HepG2 (cell line): ENCODE data around the gene LRRC72.

ENCODE experiments used
- CENPT ChIP-seq: sonication (generic); formaldehyde crosslinking; IDR thresholded peaks from 2 replicates; pipeline ENCODE4 v1.8.0; 2022; ENCODE audit warnings: low read depth, mild to moderate bottlenecking, moderate library complexity, missing genetic modification reagents
- KAT8 ChIP-seq: IDR thresholded peaks from 2 replicates; pipeline ENCODE4 v1.6.1; 2016; ENCODE audit warnings: missing genetic modification reagents, missing compliant biosample characterization
- POLR2A ChIP-seq, 2 experiments: IDR thresholded peaks; 2 replicates each; pipeline ENCODE4 v1.6.1; 2011; ENCODE audit warnings: low read depth in 2 of 2, low read length in 2 of 2, mild to moderate bottlenecking in 1 of 2, moderate library complexity in 1 of 2; ENCODE audit not compliant: insufficient read depth in 1 of 2
- SALL1 ChIP-seq: sonication (generic); formaldehyde crosslinking; IDR thresholded peaks from 2 replicates; pipeline ENCODE4 v1.8.0; 2022; ENCODE audit warnings: mild to moderate bottlenecking, missing genetic modification reagents
- SALL2 ChIP-seq: sonication (generic); formaldehyde crosslinking; IDR thresholded peaks from 2 replicates; pipeline ENCODE4 v1.8.1; 2023; ENCODE audit warnings: mild to moderate bottlenecking, missing genetic modification reagents, inconsistent platforms
- STAT5B ChIP-seq: sonication (generic); formaldehyde crosslinking; IDR thresholded peaks from 2 replicates; pipeline ENCODE4 v1.4.0; 2020; ENCODE audit warnings: missing genetic modification reagents
- ZNF670 ChIP-seq: sonication (generic); formaldehyde crosslinking; IDR thresholded peaks from 2 replicates; pipeline ENCODE4 v1.8.0; 2022; ENCODE audit warnings: mild to moderate bottlenecking, missing genetic modification reagents, borderline replicate concordance
- TF ChIP-seq, protein P1 (sequence below): sonication (generic); formaldehyde crosslinking; IDR thresholded peaks from 2 replicates; pipeline ENCODE4 v1.5.0; 2020; ENCODE audit warnings: mild to moderate bottlenecking, missing genetic modification reagents, moderate library complexity

DNA sequence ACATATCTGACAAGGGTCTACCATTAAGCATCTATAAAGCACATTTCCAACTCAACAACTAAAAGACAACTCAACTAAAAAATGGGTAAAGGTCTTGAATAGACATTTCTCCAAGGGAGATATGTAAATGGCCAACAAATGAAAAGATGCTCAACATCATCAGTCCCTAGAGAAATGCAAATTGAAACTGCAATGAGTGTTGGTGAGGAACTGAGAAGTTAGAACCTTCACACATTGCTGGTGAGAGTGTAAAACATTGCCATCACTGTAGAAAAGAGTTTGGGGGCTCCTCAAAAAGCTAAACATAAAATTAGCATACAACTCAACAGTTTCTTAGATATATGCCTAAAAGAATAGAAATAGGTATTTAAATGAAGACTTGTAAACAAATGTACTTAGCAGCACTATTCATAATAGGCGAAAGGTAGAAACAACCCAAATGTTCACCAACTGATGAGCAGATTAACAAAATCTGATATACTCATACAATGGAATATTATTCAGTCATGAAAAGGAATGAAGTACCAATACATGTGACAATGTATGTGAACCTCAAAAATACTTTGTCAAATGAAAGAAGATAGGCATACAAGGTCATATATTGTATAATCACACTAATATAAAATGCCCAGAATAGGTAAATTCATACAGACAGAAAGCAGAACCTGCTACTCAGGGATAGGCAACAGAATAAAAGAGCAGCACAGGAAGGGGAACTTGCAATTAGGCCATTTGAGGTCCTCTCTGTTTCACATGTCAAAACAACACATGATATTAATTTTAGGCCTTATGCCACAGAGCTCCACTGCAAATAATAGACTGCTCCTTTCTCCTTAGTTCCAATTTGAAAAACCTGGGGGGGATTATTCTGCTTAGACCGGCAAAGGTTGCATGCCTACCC lies 10.6 kb upstream of the LRRC72 start:
- no peak for TF ChIP-seq CENPT (CRISPR knock-in tag)
- no peak for TF ChIP-seq ZNF670 (CRISPR knock-in tag)
- no peak for TF ChIP-seq KAT8 (CRISPR knock-in tag)
- TF ChIP-seq, protein P1, sequence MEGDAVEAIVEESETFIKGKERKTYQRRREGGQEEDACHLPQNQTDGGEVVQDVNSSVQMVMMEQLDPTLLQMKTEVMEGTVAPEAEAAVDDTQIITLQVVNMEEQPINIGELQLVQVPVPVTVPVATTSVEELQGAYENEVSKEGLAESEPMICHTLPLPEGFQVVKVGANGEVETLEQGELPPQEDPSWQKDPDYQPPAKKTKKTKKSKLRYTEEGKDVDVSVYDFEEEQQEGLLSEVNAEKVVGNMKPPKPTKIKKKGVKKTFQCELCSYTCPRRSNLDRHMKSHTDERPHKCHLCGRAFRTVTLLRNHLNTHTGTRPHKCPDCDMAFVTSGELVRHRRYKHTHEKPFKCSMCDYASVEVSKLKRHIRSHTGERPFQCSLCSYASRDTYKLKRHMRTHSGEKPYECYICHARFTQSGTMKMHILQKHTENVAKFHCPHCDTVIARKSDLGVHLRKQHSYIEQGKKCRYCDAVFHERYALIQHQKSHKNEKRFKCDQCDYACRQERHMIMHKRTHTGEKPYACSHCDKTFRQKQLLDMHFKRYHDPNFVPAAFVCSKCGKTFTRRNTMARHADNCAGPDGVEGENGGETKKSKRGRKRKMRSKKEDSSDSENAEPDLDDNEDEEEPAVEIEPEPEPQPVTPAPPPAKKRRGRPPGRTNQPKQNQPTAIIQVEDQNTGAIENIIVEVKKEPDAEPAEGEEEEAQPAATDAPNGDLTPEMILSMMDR (CRISPR knock-in tag): no peak
- TF ChIP-seq SALL1 (CRISPR knock-in tag): no peak
- no peak for TF ChIP-seq SALL2
- no peak for TF ChIP-seq POLR2A (IDR thresholded peaks at IDR 0.05; ENCODE audit: insufficient read depth in 1 of 2, low read depth in 2 of 2, low read length in 2 of 2)
- no peak for TF ChIP-seq STAT5B
